HEK293 (cell line): Measurements from ENCODE around the gene GPRC5B.

Source experiments
- BCL11A ChIP-seq: fragments of 450-650 bp; formaldehyde crosslinking; IDR thresholded peaks from 2 replicates; pipeline ENCODE4 v1.5.1; 2016; ENCODE audit warnings: low read depth, missing biosample characterization, missing genetic modification characterization
- SCRT2 ChIP-seq: fragments of 450-650 bp; formaldehyde crosslinking; IDR thresholded peaks from 2 replicates; pipeline ENCODE4 v1.5.1; 2016; ENCODE audit warnings: missing biosample characterization, missing genetic modification characterization
- ZBTB6 ChIP-seq: fragments of 450-650 bp; formaldehyde crosslinking; IDR thresholded peaks from 2 replicates; pipeline ENCODE4 v1.5.1; 2017; ENCODE audit warnings: missing biosample characterization, missing genetic modification characterization
- ZNF114 ChIP-seq: fragments of 450-650 bp; formaldehyde crosslinking; IDR thresholded peaks from 2 replicates; pipeline ENCODE4 v1.5.0; 2017; ENCODE audit warnings: missing biosample characterization, missing genetic modification characterization
- ZNF391 ChIP-seq: fragments of 450-650 bp; formaldehyde crosslinking; IDR thresholded peaks from 2 replicates; pipeline ENCODE4 v1.5.1; 2016; ENCODE audit warnings: low read depth, missing biosample characterization, missing genetic modification characterization, borderline replicate concordance
- ZXDB ChIP-seq: fragments of 450-650 bp; formaldehyde crosslinking; IDR thresholded peaks from 2 replicates; pipeline ENCODE4 v1.5.1; 2016; ENCODE audit warnings: missing biosample characterization, missing genetic modification characterization
- TF ChIP-seq, protein P1 (sequence below): fragments of 450-650 bp; formaldehyde crosslinking; IDR thresholded peaks from 2 replicates; pipeline ENCODE4 v1.5.1; 2016; ENCODE audit warnings: missing biosample characterization, missing genetic modification characterization
- TF ChIP-seq, protein P2 (sequence below): fragments of 450-650 bp; formaldehyde crosslinking; IDR thresholded peaks from 2 replicates; pipeline ENCODE4 v1.5.1; 2016; ENCODE audit warnings: missing biosample characterization, missing genetic modification characterization
- TF ChIP-seq, protein P3 (sequence below): fragments of 450-650 bp; formaldehyde crosslinking; IDR thresholded peaks from 2 replicates; pipeline ENCODE4 v1.5.1; 2016; ENCODE audit warnings: missing biosample characterization, missing genetic modification characterization, borderline replicate concordance

DNA sequence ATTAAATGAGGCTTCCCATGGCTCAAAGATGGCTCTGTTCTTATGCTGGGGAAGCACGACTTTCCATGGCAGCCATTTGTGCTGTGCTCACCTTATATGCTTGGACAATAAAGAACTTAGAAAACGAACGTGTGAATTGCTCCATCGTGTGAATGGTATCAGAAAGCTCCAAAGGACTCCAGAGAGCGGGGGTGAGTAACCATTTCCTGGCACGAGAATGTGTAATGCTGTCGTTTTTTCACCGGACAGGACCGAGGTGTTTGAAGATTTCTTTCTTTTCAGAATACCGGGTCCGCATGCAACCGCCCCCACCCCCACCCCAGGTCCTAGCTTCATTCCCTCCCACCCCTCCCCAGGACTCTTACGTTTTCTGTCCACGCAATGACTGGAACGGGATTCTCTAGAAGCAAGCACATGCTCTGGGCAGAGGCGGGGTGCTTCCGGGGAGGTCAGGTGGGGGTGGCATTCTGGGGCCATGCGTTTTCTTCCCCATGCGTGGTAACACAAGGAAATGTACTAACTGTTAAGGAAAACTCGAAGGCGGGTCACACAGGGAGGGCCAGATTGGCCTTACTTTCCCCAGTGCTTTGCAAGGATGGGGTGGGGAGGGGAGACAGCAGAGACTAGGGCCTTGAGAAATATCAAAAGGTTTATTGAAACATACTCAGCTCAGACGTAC, 26.2 kb downstream of the GPRC5B start:
- TF ChIP-seq, protein P1, sequence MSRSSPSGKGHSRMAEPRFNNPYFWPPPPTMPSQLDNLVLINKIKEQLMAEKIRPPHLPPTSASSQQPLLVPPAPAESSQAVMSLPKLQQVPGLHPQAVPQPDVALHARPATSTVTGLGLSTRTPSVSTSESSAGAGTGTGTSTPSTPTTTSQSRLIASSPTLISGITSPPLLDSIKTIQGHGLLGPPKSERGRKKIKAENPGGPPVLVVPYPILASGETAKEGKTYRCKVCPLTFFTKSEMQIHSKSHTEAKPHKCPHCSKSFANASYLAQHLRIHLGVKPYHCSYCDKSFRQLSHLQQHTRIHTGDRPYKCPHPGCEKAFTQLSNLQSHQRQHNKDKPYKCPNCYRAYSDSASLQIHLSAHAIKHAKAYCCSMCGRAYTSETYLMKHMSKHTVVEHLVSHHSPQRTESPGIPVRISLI (tag by site-specific recombination): no peak
- TF ChIP-seq SCRT2 (tag by site-specific recombination) (no peak), ZBTB6 (tag by site-specific recombination) (no peak), BCL11A (tag by site-specific recombination) (no peak), ZXDB (tag by site-specific recombination) (no peak), ZNF391 (tag by site-specific recombination) (no peak), ZNF114 (tag by site-specific recombination) (no peak)
- TF ChIP-seq, protein P2, sequence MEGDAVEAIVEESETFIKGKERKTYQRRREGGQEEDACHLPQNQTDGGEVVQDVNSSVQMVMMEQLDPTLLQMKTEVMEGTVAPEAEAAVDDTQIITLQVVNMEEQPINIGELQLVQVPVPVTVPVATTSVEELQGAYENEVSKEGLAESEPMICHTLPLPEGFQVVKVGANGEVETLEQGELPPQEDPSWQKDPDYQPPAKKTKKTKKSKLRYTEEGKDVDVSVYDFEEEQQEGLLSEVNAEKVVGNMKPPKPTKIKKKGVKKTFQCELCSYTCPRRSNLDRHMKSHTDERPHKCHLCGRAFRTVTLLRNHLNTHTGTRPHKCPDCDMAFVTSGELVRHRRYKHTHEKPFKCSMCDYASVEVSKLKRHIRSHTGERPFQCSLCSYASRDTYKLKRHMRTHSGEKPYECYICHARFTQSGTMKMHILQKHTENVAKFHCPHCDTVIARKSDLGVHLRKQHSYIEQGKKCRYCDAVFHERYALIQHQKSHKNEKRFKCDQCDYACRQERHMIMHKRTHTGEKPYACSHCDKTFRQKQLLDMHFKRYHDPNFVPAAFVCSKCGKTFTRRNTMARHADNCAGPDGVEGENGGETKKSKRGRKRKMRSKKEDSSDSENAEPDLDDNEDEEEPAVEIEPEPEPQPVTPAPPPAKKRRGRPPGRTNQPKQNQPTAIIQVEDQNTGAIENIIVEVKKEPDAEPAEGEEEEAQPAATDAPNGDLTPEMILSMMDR (tag by site-specific recombination): no peak
- TF ChIP-seq, protein P3, sequence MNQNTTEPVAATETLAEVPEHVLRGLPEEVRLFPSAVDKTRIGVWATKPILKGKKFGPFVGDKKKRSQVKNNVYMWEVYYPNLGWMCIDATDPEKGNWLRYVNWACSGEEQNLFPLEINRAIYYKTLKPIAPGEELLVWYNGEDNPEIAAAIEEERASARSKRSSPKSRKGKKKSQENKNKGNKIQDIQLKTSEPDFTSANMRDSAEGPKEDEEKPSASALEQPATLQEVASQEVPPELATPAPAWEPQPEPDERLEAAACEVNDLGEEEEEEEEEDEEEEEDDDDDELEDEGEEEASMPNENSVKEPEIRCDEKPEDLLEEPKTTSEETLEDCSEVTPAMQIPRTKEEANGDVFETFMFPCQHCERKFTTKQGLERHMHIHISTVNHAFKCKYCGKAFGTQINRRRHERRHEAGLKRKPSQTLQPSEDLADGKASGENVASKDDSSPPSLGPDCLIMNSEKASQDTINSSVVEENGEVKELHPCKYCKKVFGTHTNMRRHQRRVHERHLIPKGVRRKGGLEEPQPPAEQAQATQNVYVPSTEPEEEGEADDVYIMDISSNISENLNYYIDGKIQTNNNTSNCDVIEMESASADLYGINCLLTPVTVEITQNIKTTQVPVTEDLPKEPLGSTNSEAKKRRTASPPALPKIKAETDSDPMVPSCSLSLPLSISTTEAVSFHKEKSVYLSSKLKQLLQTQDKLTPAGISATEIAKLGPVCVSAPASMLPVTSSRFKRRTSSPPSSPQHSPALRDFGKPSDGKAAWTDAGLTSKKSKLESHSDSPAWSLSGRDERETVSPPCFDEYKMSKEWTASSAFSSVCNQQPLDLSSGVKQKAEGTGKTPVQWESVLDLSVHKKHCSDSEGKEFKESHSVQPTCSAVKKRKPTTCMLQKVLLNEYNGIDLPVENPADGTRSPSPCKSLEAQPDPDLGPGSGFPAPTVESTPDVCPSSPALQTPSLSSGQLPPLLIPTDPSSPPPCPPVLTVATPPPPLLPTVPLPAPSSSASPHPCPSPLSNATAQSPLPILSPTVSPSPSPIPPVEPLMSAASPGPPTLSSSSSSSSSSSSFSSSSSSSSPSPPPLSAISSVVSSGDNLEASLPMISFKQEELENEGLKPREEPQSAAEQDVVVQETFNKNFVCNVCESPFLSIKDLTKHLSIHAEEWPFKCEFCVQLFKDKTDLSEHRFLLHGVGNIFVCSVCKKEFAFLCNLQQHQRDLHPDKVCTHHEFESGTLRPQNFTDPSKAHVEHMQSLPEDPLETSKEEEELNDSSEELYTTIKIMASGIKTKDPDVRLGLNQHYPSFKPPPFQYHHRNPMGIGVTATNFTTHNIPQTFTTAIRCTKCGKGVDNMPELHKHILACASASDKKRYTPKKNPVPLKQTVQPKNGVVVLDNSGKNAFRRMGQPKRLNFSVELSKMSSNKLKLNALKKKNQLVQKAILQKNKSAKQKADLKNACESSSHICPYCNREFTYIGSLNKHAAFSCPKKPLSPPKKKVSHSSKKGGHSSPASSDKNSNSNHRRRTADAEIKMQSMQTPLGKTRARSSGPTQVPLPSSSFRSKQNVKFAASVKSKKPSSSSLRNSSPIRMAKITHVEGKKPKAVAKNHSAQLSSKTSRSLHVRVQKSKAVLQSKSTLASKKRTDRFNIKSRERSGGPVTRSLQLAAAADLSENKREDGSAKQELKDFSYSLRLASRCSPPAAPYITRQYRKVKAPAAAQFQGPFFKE (tag by site-specific recombination): no peak
